Left ventricle myocardium inferior (tissue), 1 donor: ENCODE results near the gene AP4B1. TPM values are rescaled to one million over a fixed set of nuclear protein-coding genes. Genes with fewer than 3 reads are reported as not detected.

Source experiments
- DNase-seq: peaks from one replicate; pipeline ENCODE4 v3.0.0-alpha.2; 2020
- H3K27ac ChIP-seq: fragments of 200-600 bp; replicated peaks from 2 replicates; pipeline ENCODE4 v1.8.0; 2021
- H3K27me3 ChIP-seq: fragments of 200-600 bp; 2 replicates; pipeline ENCODE4 v1.8.0; 2021; ENCODE audit warnings: low read depth
- H3K36me3 ChIP-seq: fragments of 200-600 bp; 2 replicates; pipeline ENCODE4 v1.8.0; 2021
- H3K4me1 ChIP-seq: fragments of 200-600 bp; 2 replicates; pipeline ENCODE4 v1.8.0; 2021
- H3K4me3 ChIP-seq: fragments of 200-600 bp; 2 replicates; pipeline ENCODE4 v1.8.0; 2021; ENCODE audit warnings: mild to moderate bottlenecking, moderate library complexity
- H3K9me3 ChIP-seq: fragments of 200-600 bp; replicated peaks from 2 replicates; pipeline ENCODE4 v1.8.0; 2021
- intact Hi-C: fragments of 100-400 bp; cut with micrococcal nuclease; formaldehyde crosslinking; loops from one replicate; pipeline ENCODE4 v1.11.0; 2022
- total RNA-seq: library from RNA; stranded (reverse); fragmentation: NEBNext Ultra II Directional; extraction: Animal tissue kit (Norgen Biotek cat#: 25700); gene quantifications from one replicate; pipeline ENCODE4 v1.2.1, GENCODE V29; 2021
- TF ChIP-seq, protein P1 (sequence below): fragments of 200-600 bp; IDR thresholded peaks from 2 replicates; pipeline ENCODE4 v1.8.0; 2021; ENCODE audit warnings: antibody characterized with exemption, mild to moderate bottlenecking, borderline replicate concordance
- donor health status: DM: no; HTN: yes; CAD: no; lungs with severe emphysema.

Gene AP4B1
- total RNA-seq, 1 donor from 2014 or later: 11.8 TPM

DNA sequence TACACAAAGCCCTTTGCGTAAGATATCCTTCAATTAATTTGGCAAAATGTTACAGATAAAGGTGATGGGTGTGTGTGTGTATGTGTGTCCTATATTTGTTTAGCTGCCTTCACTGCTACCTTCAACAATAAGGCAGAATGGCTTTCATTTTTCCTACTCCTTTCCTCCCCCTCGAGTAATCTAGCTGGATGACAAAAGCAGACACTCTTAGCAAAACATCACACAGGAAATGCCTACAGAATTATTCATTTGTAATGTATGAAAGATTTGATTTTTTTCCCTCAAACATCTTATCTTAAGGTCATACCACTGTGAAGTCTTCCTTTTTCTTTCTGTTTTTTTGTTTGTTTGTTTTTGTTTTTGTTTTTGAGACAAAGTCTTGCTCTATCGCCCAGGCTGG, 43.7 kb downstream of the AP4B1 start:
- no peak overlapping the region for H3K4me3 ChIP-seq
- no peak overlapping the region for H3K27ac ChIP-seq
- no peaks in the 10 kb centered on the region for H3K9me3 ChIP-seq
- TF ChIP-seq, protein P1, sequence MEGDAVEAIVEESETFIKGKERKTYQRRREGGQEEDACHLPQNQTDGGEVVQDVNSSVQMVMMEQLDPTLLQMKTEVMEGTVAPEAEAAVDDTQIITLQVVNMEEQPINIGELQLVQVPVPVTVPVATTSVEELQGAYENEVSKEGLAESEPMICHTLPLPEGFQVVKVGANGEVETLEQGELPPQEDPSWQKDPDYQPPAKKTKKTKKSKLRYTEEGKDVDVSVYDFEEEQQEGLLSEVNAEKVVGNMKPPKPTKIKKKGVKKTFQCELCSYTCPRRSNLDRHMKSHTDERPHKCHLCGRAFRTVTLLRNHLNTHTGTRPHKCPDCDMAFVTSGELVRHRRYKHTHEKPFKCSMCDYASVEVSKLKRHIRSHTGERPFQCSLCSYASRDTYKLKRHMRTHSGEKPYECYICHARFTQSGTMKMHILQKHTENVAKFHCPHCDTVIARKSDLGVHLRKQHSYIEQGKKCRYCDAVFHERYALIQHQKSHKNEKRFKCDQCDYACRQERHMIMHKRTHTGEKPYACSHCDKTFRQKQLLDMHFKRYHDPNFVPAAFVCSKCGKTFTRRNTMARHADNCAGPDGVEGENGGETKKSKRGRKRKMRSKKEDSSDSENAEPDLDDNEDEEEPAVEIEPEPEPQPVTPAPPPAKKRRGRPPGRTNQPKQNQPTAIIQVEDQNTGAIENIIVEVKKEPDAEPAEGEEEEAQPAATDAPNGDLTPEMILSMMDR: no peak
- no peak for DNase-seq
- H3K4me1 ChIP-seq: no peaks in the 10 kb centered on the region
- intact Hi-C loops: no loop called here
- H3K36me3 ChIP-seq: no peaks in the 10 kb centered on the region
- H3K27me3 ChIP-seq: peaks cover 7% of the 10 kb centered on the region

- intact Hi-C loops: no loop called here
- Histone ChIP-seq H3K27ac (no peak overlapping the region), H3K27me3 (peaks cover 7% of the 10 kb centered on the region), H3K9me3 (no peaks in the 10 kb centered on the region), H3K4me1 (no peaks in the 10 kb centered on the region), H3K36me3 (no peaks in the 10 kb centered on the region), H3K4me3 (no peak overlapping the region)
- TF ChIP-seq, protein P1: no peak
- DNase-seq: no peak
These were observed 45.0 kb downstream of the AP4B1 start for GRCh38 chr1:113859478-113860175.

- H3K27ac ChIP-seq: no peak overlapping the region
- no peaks in the 10 kb centered on the region for H3K9me3 ChIP-seq
- H3K4me1 ChIP-seq: no peaks in the 10 kb centered on the region
- H3K27me3 ChIP-seq: peaks cover 7% of the 10 kb centered on the region
- TF ChIP-seq, protein P1: no peak
- H3K36me3 ChIP-seq: no peaks in the 10 kb centered on the region
- no peak for DNase-seq
- intact Hi-C loops: no loop called here
- no peak overlapping the region for H3K4me3 ChIP-seq
These were observed 45.6 kb downstream of the AP4B1 start for GRCh38 chr1:113858982-113859381.

DNA sequence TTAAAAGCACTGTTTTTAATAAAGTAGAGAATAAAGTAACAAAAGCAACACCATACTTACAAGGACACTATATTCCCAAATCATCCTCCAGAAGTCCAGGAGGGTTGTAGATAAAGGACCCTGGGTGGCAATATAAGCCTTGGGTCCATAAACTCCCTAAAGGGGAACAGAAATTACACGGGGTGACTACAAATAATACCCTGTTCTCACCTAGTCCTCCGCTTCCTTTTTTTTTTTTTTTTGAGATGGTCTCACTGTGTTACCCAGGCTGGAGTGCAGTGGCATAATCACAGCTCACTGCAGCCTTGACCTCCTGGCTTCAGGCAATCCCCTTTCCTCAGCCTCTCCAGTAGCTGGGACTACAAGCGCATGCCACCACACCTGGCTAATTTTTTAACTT, 46.2 kb downstream of the AP4B1 start:
- intact Hi-C loops: no loop called here

DNA sequence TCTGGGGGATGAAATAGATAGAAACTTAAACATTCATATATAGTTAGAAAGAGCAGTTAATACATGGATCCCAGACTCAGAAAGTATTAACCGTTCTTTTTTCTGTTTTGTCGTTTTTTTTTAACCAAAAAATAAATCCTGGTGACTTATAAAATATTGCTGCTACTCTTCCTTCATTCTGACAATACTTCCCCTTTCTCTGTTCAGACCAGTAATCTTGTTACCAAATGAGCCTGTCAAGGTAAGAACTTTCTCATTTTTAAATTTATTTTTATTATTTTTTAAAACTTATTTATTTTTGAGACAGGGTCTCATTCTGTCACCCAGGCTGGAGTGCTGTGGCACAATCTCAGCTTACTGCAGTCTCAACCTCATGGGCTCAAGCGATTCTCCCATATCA, 46.8 kb downstream of the AP4B1 start:
- TF ChIP-seq, protein P1: no peak
- no peaks in the 10 kb centered on the region for H3K4me1 ChIP-seq
- H3K36me3 ChIP-seq: no peaks in the 10 kb centered on the region
- no peaks in the 10 kb centered on the region for H3K9me3 ChIP-seq
- peaks cover 1% of the 10 kb centered on the region for H3K27me3 ChIP-seq
- no peak for DNase-seq
- intact Hi-C loops: no loop called here
- no peak overlapping the region for H3K4me3 ChIP-seq
- H3K27ac ChIP-seq: no peak overlapping the region

More for the DNA sequence above, 46.2 kb downstream of the AP4B1 start:
- Histone ChIP-seq H3K9me3 (no peaks in the 10 kb centered on the region), H3K27me3 (peaks cover 7% of the 10 kb centered on the region), H3K4me1 (no peaks in the 10 kb centered on the region), H3K4me3 (no peak overlapping the region), H3K27ac (no peak overlapping the region), H3K36me3 (no peaks in the 10 kb centered on the region)
- TF ChIP-seq, protein P1: no peak
- DNase-seq: no peak
